ENCODE data around the gene GRIN2A.

DNA sequence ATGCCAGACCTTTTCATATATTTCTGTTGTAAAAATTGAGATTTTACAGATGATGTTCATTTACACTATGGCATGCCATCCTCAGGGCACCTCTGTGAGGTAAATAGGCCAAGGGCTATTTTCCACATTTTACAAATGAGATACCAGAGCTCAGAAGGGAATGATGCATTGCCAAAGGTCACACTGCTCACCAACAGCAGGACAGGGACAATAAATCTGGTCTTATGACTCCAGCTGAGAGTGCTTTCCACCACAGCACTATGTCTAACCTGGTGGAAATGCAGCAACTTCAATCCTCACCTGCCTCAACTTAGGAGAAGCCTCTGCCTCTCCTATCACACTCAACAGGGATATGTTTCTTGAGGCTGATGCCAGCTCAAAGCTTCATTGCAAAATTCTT lies 40.6 kb downstream of the GRIN2A start:
- TF ChIP-seq, protein P1, sequence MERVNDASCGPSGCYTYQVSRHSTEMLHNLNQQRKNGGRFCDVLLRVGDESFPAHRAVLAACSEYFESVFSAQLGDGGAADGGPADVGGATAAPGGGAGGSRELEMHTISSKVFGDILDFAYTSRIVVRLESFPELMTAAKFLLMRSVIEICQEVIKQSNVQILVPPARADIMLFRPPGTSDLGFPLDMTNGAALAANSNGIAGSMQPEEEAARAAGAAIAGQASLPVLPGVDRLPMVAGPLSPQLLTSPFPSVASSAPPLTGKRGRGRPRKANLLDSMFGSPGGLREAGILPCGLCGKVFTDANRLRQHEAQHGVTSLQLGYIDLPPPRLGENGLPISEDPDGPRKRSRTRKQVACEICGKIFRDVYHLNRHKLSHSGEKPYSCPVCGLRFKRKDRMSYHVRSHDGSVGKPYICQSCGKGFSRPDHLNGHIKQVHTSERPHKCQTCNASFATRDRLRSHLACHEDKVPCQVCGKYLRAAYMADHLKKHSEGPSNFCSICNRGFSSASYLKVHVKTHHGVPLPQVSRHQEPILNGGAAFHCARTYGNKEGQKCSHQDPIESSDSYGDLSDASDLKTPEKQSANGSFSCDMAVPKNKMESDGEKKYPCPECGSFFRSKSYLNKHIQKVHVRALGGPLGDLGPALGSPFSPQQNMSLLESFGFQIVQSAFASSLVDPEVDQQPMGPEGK (CRISPR knock-in tag; IDR thresholded peaks at IDR 0.05; ENCODE audit: borderline replicate concordance): no peak
- TF ChIP-seq ESRRG (CRISPR knock-in tag; IDR thresholded peaks at IDR 0.05): no peak
- no peak for TF ChIP-seq ISL1 (CRISPR knock-in tag; IDR thresholded peaks at IDR 0.05)
- TF ChIP-seq ZFP3 (CRISPR knock-in tag; IDR thresholded peaks at IDR 0.05): no peak
- TF ChIP-seq ZNF70 (CRISPR knock-in tag; IDR thresholded peaks at IDR 0.05): no peak
- no peak for TF ChIP-seq PPARA (CRISPR knock-in tag; IDR thresholded peaks at IDR 0.05; ENCODE audit: borderline replicate concordance)
- no peak for TF ChIP-seq GLIS3 (CRISPR knock-in tag; IDR thresholded peaks at IDR 0.05)
- TF ChIP-seq ZFP30 (CRISPR knock-in tag; IDR thresholded peaks at IDR 0.05): no peak
- TF ChIP-seq, protein P2, sequence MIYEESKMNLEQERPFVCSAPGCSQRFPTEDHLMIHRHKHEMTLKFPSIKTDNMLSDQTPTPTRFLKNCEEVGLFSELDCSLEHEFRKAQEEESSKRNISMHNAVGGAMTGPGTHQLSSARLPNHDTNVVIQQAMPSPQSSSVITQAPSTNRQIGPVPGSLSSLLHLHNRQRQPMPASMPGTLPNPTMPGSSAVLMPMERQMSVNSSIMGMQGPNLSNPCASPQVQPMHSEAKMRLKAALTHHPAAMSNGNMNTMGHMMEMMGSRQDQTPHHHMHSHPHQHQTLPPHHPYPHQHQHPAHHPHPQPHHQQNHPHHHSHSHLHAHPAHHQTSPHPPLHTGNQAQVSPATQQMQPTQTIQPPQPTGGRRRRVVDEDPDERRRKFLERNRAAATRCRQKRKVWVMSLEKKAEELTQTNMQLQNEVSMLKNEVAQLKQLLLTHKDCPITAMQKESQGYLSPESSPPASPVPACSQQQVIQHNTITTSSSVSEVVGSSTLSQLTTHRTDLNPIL (CRISPR knock-in tag; IDR thresholded peaks at IDR 0.05; ENCODE audit: low read depth): no peak
- no peak for TF ChIP-seq ZNF565 (CRISPR knock-in tag; conservative IDR thresholded peaks at IDR 0.05; ENCODE audit: low read depth)
- TF ChIP-seq OSR1 (CRISPR knock-in tag; IDR thresholded peaks at IDR 0.05): no peak
- no peak for TF ChIP-seq ZNF8 (CRISPR knock-in tag; IDR thresholded peaks at IDR 0.05)
- TF ChIP-seq TCF4 (CRISPR knock-in tag; IDR thresholded peaks at IDR 0.05; ENCODE audit: borderline replicate concordance): no peak

Data from SK-N-SH treated with all-trans-retinoic acid at 6 μM for 48 hours (cell line).